Ramos (cell line): ENCODE results near the gene OR2T6.
"Not testable (repeated sequence)": the region's sequence is repeated elsewhere in the genome, so short reads cannot be mapped to it uniquely, and the experiment has no call there.

Experiments used
- in situ Hi-C: fragments of 300-500 bp; cut with MboI; formaldehyde crosslinking; loops from one replicate; pipeline ENCODE4 v1.14.3; 2022; ENCODE audit warnings: low sequenced_read_pairs; ENCODE audit not compliant: unreplicated experiment

OR2T6 gene, protein sequence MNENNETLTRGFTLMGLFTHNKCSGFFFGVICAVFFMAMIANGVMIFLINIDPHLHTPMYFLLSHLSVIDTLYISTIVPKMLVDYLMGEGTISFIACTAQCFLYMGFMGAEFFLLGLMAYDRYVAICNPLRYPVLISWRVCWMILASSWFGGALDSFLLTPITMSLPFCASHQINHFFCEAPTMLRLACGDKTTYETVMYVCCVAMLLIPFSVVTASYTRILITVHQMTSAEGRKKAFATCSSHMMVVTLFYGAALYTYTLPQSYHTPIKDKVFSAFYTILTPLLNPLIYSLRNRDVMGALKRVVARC

DNA sequence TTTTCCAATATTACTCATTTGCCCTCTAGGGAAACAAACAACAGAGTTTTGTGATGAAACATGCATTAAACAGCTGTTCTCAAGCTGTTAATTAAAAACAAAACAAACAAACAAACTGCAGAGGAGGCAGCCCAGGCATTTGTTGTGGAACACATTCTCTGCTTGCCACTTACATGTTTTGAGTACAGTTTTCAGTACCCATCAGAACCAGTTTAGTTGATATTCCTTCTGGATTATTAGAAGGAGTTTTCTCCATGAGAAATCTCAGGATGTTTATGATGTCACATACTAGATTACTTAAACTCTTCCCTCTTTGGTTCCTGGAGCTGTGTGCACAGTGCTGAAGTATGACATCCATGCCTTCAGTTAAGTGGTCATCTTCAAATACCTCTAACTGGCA is at the start of gene OR2T6:
Gene OR2T6, plus strand, starts transcription at position 301 of the 400 bp plus-strand sequence. CDS start 11,863 bp downstream, outside the sequence.
- in situ Hi-C loops, result no loop called here

GRCh38 chr1:248343451-248343850 is 32.1 kb upstream of the OR2T6 start:
- in situ Hi-C loops, result no loop called here

DNA sequence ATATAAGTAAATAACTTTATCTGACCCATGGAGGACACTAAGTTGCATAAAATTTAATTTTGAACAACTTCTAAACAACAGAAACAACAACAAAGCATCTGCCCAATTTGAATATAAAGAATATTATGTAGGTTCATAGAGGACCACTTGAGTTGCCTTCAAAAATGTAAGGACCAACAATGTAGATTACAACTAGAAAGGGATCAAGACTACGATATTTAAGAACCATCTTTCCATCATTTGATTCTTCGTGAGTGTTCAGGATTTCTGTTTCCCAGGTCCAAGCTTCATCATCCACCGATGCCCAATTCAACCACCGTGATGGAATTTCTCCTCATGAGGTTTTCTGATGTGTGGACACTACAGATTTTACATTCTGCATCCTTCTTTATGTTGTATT is 27.1 kb upstream of the OR2T6 start, which contains the start of gene OR14C36:
Gene OR14C36, plus strand, starts transcription at position 301 of the 400 bp plus-strand sequence. Its CDS starts 0 bp downstream, at position 301.
- in situ Hi-C loops, result no loop called here

DNA sequence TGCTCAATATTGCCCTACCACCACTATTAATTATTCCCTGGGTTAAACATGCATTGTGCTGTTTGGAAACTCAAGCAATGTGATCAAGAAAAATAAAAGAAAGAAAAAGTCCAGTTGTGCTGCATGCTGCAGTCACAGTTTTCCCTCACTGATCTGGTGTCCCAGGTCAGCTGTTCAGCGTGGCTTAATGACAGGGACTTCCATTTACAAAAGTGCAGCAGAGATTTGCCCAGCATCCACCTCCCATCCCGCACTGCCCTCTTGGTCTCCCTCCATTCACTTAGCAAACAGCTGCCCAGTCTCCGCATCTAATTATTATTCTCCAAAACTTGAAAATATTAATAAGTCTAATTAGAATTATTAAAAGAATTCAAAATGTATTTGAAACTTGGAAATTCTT is 16.1 kb upstream of the OR2T6 start:
- in situ Hi-C loops, result no loop called here

DNA sequence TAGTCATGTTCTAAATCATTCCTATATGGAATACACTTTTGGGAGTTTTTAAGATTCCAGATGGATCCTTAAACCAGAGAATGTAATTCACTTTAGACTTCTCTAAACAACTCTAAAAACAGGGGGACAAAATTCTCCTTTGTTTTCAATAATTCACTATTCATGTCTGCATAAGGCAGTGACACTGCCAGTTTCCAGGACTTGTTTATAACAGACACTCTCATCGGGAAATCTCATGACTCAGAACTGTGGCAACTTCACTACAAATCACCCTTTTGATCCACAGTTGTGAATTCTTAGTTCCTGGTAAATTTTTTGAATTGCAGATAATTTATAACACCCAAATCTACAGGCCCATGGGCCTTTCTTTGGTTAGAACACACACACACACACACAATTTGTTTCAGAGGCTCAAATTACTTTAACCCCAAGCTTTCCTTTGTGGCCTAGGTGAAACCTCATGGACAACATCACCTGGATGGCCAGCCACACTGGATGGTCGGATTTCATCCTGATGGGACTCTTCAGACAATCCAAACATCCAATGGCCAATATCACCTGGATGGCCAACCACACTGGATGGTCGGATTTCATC is 14.3 kb upstream of the OR2T6 start, which contains the start of gene OR2T4:
Gene OR2T4, plus strand, starts transcription at position 545 of the 595 bp plus-strand sequence. Its CDS starts 0 bp downstream, at position 545.
- in situ Hi-C loops, result no loop called here

DNA sequence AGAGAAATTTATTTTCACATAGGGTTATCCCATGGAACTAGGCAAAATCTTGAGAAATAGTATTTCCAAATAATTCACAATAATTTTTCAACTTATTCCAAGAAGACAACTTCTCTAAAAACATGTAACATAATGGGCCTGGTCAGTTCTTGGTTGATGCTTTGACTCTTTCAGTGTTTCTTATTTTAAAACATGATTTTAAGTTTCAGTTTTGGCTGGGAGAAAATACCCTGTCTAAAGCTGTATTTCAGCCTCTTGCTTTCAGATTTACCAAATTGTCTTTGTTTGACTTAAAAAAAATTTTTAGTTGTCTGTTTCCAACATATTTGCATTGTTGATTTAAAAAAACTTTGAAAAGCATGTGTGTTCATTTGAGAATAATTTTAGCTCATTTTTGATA is 8.9 kb upstream of the OR2T6 start:
- in situ Hi-C loops, result no loop called here

DNA sequence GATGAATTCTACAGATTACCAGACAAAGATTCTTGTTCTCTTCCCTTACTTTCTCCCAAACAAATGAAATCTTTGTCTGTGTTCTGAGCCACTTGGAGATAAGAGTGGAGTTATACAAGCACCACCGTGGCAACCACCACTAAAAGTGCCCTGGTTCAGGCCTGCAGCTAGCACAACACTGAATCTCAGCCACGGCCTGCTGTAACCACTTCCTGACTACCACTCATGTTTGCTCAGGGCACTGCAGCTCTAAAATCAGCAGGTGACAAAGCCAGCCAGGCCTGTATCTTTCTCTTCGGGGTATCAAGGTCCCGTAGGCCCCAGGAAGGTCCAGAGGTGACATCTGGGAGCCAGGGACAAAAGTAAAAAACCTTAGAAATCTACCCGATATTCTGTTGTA is 3.2 kb upstream of the OR2T6 start:
- in situ Hi-C loops, result no loop called here

DNA sequence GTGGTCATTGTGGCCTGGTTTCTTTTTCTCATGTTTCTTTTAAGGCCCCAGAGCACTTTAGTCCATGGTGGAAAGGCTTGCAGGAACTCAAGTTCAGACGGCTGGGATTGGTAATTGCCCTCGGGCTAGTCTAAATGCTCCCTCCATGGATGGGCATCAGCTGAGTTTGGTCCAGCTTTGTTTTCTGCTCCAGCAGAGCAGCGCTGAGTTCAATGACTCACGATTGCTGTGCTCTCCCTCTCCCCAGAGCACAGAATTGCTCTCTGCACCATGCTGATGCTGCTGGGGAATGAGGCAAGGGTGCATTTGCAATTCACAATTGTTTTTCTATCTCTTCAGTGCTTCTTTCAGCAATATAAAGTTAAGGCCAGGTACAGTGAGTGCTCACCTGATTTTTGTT is 1.8 kb upstream of the OR2T6 start:
- in situ Hi-C loops, result no loop called here

- in situ Hi-C loops, result no loop called here
These were observed 1.4 kb downstream of the OR2T6 start for GRCh38 chr1:248376916-248377315.

DNA sequence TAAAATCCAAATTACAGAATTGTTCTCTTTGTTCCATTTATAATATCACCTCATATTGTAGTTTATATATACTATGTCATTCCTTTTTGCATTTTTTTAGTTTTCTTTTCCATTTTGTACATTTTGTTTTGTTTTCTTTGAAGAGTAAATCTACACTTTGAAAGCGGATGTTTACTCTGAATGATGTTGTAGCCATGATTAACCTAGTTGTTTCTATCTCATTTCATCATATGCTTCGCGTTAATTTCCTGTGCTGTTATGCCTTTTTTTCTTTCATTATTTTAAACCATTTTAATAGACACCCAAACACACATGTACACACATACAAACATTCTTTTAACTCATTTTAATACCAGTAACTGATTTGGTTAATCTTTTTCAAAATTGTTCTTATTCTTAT is 5.3 kb downstream of the OR2T6 start:
- in situ Hi-C loops, result no loop called here

DNA sequence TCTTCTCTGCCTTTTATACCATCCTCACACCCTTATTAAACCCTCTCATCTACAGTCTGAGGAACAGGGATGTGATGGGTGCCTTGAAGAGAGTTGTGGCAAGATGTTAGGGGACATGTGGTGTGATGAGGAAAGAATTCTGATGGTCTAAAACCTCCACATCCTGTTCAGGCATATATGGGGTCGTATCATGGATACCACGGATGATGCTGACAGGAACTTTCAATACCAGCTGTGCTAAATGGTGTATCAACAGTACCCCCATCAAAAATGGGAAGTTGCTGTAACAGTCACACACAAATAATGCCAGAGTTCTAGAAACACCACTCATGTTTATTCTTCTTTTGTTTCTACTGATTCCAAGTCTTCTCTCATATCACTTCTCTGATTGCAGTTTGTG is 12.9 kb downstream of the OR2T6 start:
- in situ Hi-C loops, result no loop called here

DNA sequence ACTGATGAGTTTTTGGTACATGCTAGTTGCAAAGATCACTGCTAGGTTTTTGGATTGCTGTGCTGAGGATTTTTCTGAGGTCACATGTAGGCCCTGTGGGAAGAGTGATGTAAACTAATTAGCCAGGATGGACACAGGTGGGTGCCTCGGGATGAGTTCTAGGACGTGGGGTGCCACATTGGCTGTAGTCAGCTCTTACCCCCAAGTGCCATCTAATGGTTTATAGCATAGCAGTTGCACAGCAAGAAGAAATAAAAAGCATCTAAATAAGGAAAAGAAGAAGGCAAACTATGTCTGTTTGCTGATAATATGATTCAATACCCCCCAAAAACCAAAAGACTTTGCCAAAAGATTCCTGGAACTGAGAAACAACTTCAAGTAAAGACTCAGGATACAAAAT is 17.5 kb downstream of the OR2T6 start:
- in situ Hi-C loops, result no loop called here

- in situ Hi-C loops, result no loop called here
These were observed 27.2 kb downstream of the OR2T6 start, which contains the start of gene OR2T1 for GRCh38 chr1:248402748-248403147. Gene OR2T1 (plus strand): TSS chr1:248403048. CDS start chr1:248406148, 3,100 bp downstream.

GRCh38 chr1:248404024-248404423 is 28.5 kb downstream of the OR2T6 start:
- in situ Hi-C loops, result no loop called here

DNA sequence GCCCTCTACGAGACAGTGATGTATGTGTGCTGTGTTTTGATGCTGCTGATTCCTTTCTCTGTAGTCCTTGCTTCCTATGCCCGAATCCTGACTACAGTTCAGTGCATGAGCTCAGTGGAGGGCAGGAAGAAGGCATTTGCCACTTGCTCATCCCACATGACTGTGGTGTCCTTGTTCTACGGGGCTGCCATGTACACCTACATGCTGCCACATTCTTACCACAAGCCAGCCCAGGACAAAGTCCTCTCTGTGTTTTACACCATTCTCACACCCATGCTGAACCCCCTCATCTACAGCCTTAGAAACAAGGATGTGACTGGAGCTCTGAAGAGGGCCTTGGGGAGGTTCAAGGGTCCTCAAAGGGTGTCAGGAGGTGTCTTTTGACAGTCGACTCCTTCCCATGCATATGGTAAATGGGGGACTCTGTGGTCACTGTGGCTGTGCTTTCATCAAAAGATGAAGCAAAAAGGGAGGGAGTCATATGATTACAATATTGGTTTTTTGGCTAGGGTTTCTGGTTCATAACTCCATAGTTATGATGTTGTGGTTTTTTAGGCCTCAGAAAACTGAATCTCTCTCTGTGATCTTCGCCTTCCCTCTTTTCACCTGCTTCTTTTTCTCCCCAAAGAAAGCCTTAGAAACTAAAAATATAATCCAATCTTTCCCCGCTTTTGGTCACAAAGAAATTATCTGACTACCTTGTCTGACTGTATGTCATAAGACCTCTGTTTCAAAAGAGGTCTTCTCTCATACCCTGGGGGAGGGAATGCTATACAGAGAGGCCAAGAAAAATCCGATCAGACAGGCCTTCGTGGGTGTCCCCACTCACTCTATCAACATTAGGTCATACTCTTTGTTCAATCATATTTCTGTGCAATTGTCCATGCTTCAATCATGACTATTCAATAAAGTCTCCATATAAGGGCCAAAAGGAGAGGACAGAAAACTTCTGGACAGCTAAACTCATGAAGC is 31.5 kb downstream of the OR2T6 start:
- in situ Hi-C loops, result no loop called here

DNA sequence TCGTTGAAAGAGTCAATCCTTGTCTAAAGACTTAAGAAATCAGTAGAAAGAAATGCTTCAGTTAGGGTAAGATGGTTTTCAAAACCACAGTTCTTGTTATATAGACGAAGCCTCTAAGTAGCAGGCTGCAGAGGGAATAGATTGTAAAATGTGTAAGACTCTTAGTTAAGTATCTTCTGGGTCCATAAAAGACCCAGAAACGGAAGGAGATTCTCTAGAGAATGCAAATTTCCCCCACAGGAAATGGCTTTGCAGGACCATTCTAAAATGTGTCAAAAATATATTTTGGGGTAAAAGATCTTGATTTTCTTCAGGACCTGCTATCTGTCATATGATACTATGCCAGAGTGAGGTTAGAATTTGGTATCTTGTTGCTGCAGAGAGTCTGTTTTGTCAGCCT is 40.7 kb downstream of the OR2T6 start:
- in situ Hi-C loops, result no loop called here

- in situ Hi-C loops, result no loop called here
These were observed 42.3 kb downstream of the OR2T6 start for GRCh38 chr1:248417854-248418253.

- in situ Hi-C loops, result no loop called here
These were observed 45.8 kb downstream of the OR2T6 start for GRCh38 chr1:248421384-248421783.

DNA sequence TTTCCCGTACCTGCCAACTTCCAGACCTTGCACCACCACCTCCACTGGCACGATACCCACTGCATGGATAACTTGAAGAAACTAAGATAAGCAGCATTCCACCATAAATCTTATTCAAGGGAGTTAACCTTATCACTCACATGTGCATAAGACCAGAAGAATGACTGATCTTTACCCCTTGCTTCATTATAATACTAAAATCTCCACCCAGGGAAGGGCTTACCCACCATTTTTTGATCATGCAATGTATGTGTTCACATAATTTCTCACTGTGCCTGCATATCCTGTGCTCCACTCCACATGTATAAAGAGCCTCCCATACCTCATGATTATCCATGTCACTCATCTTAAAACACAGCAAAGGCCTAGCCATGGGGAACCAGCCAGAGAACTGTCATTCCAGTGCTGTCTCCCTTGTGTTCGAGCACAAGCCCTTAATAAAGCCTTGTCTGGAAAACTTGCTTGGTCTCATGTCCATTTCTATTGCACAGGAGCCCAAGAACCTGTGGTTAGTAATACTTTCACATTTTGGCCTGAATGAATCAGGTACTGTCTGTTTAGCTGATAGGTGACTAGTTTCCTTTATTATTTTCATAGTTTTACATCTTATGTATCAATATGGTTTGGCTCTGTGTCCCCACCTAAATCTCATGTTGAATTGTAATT is 52.1 kb downstream of the OR2T6 start:
- in situ Hi-C loops, result not testable (repeated sequence)

DNA sequence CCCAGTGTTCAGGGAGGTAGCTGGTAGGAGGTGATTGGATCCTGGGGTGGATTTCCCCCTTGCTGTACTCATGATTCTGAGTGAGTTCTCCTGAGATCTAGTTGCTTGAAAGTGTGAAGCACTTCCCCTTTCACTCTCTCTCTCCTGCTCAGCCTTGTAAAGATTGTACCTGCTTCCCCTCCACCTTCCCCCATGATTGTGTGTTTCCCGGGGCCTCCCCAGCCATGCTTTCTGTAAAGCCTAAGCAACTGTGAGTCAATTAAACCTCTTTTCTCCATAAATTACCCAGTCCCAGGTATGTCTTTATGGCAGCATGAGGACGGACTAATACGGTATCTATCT is 52.6 kb downstream of the OR2T6 start:
- in situ Hi-C loops, result not testable (repeated sequence)
